Fibroblast of the conjunctiva (primary cell): ENCODE data around the gene SEC16A.
"Not testable (repeated sequence)": the region's sequence is repeated elsewhere in the genome, so short reads cannot be mapped to it uniquely, and the experiment has no call there.

Source experiments
- DNase-seq: peaks from one replicate; pipeline ENCODE4 v3.0.0-alpha.2; 2010; ENCODE audit warnings: low read depth

The SEC16A gene

GRCh38 chr9:136439481-136440408, 43.1 kb downstream of the SEC16A start, which contains the start of gene INPP5E:
Gene INPP5E, minus strand, starts transcription at chr9:136439845. Its CDS starts 426 bp downstream, at chr9:136439419.
- DNase-seq: no peak

- DNase-seq: no peak
Measured at GRCh38 chr9:136438548-136439480, 44.0 kb downstream of the SEC16A start.

- no peak for DNase-seq
Measured at GRCh38 chr9:136437839-136438547, 44.8 kb downstream of the SEC16A start.

- DNase-seq: peak; percentile 44
Measured at GRCh38 chr9:136437430-136437829, 45.4 kb downstream of the SEC16A start.

- no peak for DNase-seq
Measured at GRCh38 chr9:136436055-136436634, 46.7 kb downstream of the SEC16A start.

GRCh38 chr9:136434580-136435169, 48.2 kb downstream of the SEC16A start:
- no peak for DNase-seq

GRCh38 chr9:136433849-136434579, 48.8 kb downstream of the SEC16A start:
- DNase-seq: no peak

GRCh38 chr9:136433043-136433715, 49.7 kb downstream of the SEC16A start:
- no peak for DNase-seq

- DNase-seq: no peak
Measured at GRCh38 chr9:136432591-136432990, 50.2 kb downstream of the SEC16A start.

GRCh38 chr9:136431782-136432350, 51.0 kb downstream of the SEC16A start:
- no peak for DNase-seq

- DNase-seq: no peak
Measured at GRCh38 chr9:136430588-136431234, 52.1 kb downstream of the SEC16A start.

GRCh38 chr9:136429683-136430491, 53.0 kb downstream of the SEC16A start:
- DNase-seq: no peak

GRCh38 chr9:136429075-136429628, 53.7 kb downstream of the SEC16A start:
- no peak for DNase-seq

- DNase-seq: no peak
Measured at GRCh38 chr9:136426787-136427186, 56.1 kb downstream of the SEC16A start.

GRCh38 chr9:136425367-136425766, 57.5 kb downstream of the SEC16A start:
- DNase-seq: not testable (repeated sequence)

GRCh38 chr9:136424750-136425362, 58.0 kb downstream of the SEC16A start:
- no peak for DNase-seq

GRCh38 chr9:136423432-136424146, 59.3 kb downstream of the SEC16A start:
- no peak for DNase-seq
